Stimulated activated CD8-positive, alpha-beta memory T cell treated with anti-CD3 and anti-CD28 coated beads, Interleukin-7, amount 100 ng/mL, for 48 hours (primary cell): ENCODE measurements around the gene SURF2.

ENCODE experiments used
- DNase-seq, 2 donors: peaks; one replicate each; pipeline ENCODE4 v3.0.0-alpha.2; 2020; ENCODE audit warnings: low read depth in 1 of 2; ENCODE audit errors: extremely low read depth in 1 of 2

The SURF2 gene

GRCh38 chr9:133335924-133336811 lies 20.2 kb upstream of the SURF2 start, which contains the start of gene SURF6:
TSS of gene SURF6 (minus strand) at chr9:133336188. CDS start at chr9:133336132, 56 bp downstream.
- DNase-seq, result peak; percentile 87 to 91

DNA sequence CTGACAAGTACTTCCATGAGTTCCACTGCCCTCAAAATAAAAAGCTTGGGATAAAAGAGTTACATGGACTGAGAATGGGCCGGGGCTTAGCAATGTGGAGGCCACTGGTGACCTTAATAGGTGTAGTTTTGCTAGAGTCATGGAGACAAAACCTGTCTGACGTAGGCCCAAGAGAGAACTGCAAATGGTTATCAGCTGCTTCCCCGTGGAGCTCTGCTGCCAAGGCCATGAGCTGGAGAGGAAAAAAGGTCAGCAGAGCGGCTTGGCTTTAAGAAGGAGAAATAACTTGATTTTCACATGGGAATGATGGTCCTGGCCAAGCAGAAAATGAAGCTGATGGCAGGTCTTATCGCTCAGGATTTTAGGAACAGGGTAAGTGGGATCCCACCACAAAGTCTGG lies 16.7 kb upstream of the SURF2 start:
- no peak for DNase-seq

GRCh38 chr9:133340256-133340655 lies 16.1 kb upstream of the SURF2 start:
- DNase-seq, result no peak

DNA sequence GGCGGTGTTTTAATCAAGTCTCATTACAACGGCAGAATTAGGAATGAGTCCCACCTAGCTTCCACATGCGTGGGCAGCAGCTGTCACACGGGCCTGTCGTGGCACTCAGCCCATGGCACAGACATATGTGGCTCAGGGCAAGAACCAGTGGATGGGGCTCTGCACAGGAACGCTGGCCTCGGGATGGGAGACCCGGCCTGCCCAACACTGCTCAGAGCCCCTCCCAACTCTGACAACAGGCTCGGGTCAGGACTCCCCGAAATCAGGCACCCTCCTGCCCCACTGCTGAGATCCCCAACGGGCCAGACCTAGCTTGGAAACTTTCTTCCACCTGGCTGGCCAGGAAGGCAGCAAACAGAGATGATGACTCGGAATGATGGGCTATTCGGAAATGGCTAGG lies 15.4 kb upstream of the SURF2 start:
- no peak for DNase-seq

GRCh38 chr9:133341369-133342068 lies 14.8 kb upstream of the SURF2 start:
- no peak for DNase-seq

DNA sequence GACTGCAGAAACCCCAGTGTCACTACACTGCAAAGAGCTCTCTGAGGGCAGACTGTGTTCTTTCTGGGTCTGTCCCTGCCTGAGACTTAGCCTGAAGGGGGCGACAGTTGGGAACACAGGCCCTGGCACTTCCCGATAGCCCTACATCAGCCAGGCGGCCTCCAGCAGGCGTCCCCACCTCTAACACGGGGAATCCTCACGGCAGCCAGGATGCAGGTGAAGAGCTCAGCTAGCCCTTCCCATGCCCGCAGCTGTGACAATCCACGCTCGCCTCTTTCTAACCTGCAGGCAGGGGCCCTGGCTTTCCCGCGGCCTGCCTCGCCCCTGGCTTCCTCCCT lies 14.3 kb upstream of the SURF2 start:
- no peak for DNase-seq

- no peak for DNase-seq
These were observed 13.8 kb upstream of the SURF2 start for GRCh38 chr9:133342570-133342969.

- DNase-seq, result no peak
These were observed 12.3 kb upstream of the SURF2 start for GRCh38 chr9:133344071-133344470.

DNA sequence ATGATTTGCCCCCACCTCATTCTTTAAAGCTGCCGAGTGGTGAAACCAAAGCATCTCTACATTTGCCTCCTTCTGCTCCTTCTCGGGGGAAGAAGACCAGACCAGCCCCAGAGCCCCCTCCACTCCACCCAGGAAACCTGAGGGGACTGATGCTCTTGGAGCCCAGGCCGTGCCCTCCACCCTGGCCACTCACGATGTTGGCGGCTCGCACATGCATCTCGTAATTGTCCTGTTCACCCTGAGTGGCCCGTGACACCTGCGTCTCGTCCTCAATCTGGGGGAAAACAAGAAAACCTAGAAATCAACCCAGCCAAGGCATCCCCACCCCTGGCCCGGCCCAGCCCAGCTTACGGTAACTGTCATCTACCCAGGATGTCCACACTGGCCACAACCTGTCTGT lies 11.4 kb upstream of the SURF2 start:
- DNase-seq, result no peak

GRCh38 chr9:133345596-133345995 lies 10.8 kb upstream of the SURF2 start:
- DNase-seq, result no peak

DNA sequence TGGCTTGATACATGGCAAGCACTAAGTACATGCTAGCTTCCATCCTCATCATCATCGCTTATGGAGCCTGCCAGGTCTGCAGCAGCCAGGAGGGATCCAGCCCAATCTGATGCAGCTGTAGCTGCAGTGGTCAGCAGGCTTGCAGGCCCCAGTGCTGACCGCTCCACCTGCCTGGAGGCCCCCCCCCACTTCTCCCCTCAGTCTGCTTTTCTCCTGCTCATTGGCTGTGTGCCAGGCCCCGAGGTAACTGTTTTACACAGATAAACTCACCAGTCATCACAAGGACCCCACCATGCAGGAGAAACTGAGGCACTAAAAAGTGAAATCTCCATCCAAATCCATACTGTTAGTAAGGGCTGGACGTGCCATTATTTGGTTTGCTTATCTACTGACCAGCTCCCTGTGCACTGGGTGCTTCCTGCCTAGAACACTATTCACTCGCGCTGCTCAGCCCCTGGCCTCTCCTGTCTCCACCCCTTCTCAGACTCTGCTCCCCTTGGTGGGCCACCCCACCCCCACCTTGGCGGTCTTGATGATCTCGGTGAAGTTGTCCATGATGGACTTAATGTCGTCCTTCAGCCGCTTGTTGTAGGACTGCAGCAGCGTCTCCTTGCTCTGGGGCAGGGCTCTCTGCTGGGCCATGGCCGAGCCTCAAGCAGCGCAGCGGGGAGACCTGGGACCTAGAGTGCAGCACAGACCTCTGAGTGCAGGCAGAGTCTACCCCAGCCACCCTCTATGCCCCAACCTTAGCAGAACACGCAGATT lies 10.1 kb upstream of the SURF2 start:
- DNase-seq, result no peak

DNA sequence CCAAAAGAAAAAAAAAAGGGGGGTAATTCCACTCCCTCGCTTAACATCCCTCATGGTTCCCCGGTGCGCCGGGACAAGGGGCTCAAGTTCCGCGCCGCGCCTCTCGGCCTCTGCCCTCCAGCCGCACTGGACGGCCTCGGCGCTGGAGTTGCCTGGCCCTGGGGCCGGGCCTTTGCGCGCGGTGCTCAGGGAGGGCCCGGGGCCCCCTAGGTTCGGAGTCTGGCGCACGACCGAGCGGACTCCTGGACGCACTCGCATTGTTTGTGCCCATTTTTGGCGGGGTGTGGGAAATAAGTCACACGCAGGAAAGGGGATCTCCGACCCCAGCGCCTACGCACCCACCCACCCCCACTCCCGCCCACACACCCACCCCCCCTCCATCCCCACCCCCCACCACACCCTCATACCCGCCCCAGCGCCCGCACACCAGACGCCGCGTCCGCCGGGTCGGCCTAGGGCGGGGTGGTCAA lies 8.8 kb upstream of the SURF2 start:
- no peak for DNase-seq

DNA sequence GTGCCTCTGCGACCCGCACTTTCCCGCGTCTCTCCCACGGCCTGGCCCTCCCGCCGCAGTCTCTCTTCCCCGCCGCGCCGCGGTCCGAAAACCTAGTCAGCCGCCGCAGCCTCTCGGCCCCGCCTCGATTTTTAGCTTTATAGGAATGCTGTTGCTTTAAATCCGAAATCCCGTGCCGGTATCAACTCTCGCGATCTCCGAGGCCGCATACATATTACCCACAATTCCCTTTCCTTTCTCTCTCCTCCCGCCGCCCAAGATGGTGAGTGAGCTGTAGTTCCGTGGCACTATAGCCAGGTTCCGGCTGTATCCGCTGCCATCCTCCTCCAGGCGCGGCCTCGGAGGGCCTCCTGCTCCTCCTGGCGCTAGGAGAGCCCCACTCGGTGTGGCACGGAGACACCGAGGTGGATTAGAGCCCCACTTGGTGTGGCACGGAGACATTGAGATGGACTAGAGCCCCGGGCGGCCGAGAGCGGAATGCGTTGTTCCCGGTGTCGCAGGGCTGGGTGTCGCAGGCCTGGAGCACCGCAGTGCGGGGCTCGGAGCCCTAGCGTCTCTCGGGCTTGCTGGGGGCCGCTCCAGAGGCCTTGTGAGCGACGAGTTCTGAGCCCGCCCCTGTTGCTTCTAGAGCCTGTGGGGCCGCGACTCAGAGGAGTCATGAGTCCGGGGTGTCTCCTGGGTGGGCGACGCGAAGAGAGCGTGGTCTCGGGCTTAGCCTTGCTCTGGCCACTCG lies 8.2 kb upstream of the SURF2 start, which contains the start of the genes MED22 and RPL7A:
TSS of gene MED22 (minus strand) at position 147 of the 733 bp plus-strand sequence. CDS start 1,469 bp downstream, outside the sequence.
TSS of gene RPL7A (plus strand) at position 234 of the 733 bp plus-strand sequence. CDS start at position 260, 26 bp downstream.
- peak; percentile 73 to 92 for DNase-seq

DNA sequence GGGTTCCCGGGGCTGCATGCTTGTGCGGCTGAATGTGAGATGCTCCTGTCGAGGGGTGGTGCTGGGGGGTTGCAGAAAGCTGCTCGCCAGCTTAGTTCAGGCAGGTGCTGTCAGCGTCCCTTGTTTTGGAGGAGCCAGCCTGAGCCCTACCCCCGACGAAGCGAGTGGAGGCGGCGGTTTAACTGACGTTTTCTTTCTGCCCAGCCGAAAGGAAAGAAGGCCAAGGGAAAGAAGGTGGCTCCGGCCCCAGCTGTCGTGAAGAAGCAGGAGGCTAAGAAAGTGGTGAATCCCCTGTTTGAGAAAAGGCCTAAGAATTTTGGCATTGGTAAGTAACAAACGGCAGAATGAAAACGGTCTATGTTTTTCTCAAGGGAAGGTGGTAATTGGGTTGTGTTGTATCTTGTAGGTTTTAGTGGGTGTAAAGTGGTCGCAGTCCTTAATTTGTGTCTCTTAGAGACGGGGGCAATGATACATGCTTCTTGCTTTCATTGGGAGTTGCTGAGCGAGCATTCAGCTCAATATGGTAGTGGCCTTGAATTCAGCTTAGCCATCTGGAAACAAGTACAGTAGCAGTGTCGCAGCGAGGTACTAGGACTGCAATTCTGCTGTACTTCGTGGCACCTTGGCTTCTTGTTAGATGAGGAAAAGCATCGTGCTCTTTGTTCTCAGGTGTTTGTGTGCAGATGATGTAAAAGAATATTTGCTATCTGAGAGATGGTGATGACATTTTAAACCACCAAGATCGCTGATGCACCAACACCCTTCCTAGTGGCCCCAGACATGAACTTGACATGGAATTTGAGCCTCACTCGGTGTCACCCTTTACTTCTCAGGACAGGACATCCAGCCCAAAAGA lies 7.4 kb upstream of the SURF2 start:
- no peak for DNase-seq

- no peak for DNase-seq
These were observed 6.3 kb upstream of the SURF2 start for GRCh38 chr9:133349965-133350616.

GRCh38 chr9:133351526-133351907 lies 4.8 kb upstream of the SURF2 start:
- DNase-seq, result no peak

- DNase-seq, result no peak
These were observed 4.3 kb upstream of the SURF2 start for GRCh38 chr9:133351908-133352634.

DNA sequence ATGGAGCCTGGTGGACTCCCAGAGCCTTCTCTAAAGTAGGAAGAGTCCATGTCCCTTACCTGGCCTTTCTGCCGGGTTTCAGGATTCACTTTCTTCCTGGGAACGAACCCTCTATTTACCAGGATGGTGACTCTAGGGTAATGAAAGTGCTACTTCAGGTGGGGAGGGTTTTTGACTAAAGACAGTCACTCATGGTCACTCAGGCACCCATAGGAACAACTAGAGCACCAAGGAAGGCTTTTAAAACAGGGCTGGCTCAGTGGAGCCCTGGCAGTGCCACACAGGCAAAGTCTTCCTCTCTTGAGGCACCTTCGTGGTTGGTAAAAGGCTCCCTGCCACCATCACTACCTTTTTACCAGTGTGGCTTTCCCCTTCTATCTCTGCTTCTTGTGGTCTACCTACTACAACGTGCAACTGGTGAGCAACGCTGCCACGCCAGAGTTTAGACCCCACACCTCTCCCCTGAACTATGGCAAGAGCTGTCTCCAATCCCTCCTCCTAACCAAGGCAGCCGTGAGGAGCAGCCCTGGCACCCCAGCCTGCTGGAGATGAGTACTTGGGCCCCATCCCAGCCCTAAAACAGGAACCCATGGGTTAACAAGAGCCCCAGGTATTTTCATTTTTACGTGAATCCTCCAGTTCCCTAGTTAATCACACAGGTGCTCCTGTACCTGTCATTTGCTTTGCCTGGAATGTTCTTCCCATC lies 3.6 kb upstream of the SURF2 start:
- no peak for DNase-seq
